ENCODE data around the gene NCKAP5. TPM values are rescaled to one million over a fixed set of nuclear protein-coding genes. Genes with fewer than 3 reads are reported as not detected.

NCKAP5 gene
- total and polyA plus RNA-seq, 2 of the 8 experiments (the other 6 are each of a cell fraction or from before 2014, with no cell fraction given), result 0.27 to 0.86 TPM

DNA sequence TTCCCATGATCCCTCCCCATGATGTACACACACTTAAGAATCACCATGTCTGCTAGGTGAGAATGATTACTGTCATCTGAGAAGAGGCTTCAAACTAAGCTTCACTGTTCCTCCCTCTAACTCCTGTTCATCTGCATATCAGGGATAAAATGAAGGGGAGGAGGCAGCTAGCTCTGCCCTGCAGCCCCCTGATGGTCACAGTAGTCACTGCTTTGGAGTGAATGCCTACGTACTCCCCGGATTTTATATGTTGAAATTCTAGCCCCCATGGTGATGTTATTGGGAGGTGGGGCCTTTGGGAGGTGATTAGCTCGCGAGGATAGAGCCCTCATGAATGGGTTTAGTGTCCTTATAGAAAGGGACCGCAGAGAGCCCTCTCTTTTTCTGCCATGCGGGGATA, 156.4 kb downstream of the NCKAP5 start:
- H2BK15ac ChIP-seq (ENCODE audit: low read length), result no peak overlapping the region
- H3K23ac ChIP-seq (ENCODE audit: insufficient read length), result no peak overlapping the region
- no peak overlapping the region for H3K4me3 ChIP-seq (ENCODE audit: extremely low read depth in 1 of 4, insufficient read depth in 2 of 4, low read depth in 3 of 4, low read length in 4 of 4)
- peak in 1 of 2 experiments; percentile 13 for DNase-seq (ENCODE audit: low read depth in 1 of 2, low spot score in 2 of 2)
- H2AK5ac ChIP-seq (ENCODE audit: low read depth, low read length), result no peak overlapping the region
- no peak overlapping the region for H3K4ac ChIP-seq (replicated peaks; ENCODE audit: insufficient read length, low read depth, low read length)
- no peak overlapping the region for H3K27ac ChIP-seq (ENCODE audit: low read depth, low read length)
- H3K79me1 ChIP-seq (ENCODE audit: low read depth, low read length), result no peaks in the 10 kb centered on the region
- H2BK12ac ChIP-seq (ENCODE audit: low read depth, low read length), result no peak overlapping the region
- no peak overlapping the region for H3K18ac ChIP-seq (ENCODE audit: extremely low read depth, low read length)
- H3K27me3 ChIP-seq (replicated peaks in 1 of 4; ENCODE audit: control insufficient read depth in 3 of 4, extremely low read depth in 1 of 4, insufficient read depth in 3 of 4, low read length in 3 of 4), result no peaks in the 10 kb centered on the region; a peak in 2 of 7 replicates
- no peak overlapping the region for H2BK5ac ChIP-seq (ENCODE audit: low read depth, low read length)
- no peak overlapping the region for H3K14ac ChIP-seq (ENCODE audit: insufficient read length)
- no peak overlapping the region for H4K8ac ChIP-seq (ENCODE audit: extremely low read depth, insufficient read depth, low read length)
- H3K9ac ChIP-seq (replicated peaks in 1 of 4; ENCODE audit: extremely low read depth in 1 of 4, low read depth in 3 of 4, low read length in 3 of 4), result no peak overlapping the region
- no peak overlapping the region for H3K4me2 ChIP-seq (ENCODE audit: insufficient read depth in 1 of 2, low read depth in 2 of 2, low read length in 2 of 2)
- H2AFZ ChIP-seq (ENCODE audit: low read length), result no peak overlapping the region
- no peak overlapping the region for H2BK20ac ChIP-seq (ENCODE audit: low read length)
- H3K36me3 ChIP-seq (ENCODE audit: control insufficient read depth in 2 of 4, insufficient read depth in 4 of 4, low read length in 3 of 4), result no peaks in the 10 kb centered on the region
- ChIA-PET POLR2A (ENCODE audit: partially characterized antibody) (interaction anchor here (1.3 kb wide), 1 partner anchor 34 kb away, joined by 3 read pairs; no protein-coding TSS in a partner anchor), CTCF (ENCODE audit: partially characterized antibody) (interaction anchor here (0.6 to 2.9 kb wide), 15 partner anchors 9 to 159 kb away, joined by 3 to 17 read pairs (median 4); no protein-coding TSS in a partner anchor)
- no peak overlapping the region for H2BK120ac ChIP-seq (replicated peaks; ENCODE audit: low read depth, low read length)
- H4K5ac ChIP-seq (ENCODE audit: insufficient read length, low read depth, low read length), result no peak overlapping the region
- FAIRE-seq, result peak; percentile 50
- H3K56ac ChIP-seq (replicated peaks; ENCODE audit: insufficient read length, low read depth, low read length), result no peak overlapping the region
- H3K9me3 ChIP-seq (ENCODE audit: insufficient read depth in 2 of 2, low read depth in 1 of 2, low read length in 1 of 2), result no peaks in the 10 kb centered on the region
- H3K23me2 ChIP-seq (ENCODE audit: low read depth, low read length), result no peaks in the 10 kb centered on the region
- H4K20me1 ChIP-seq (replicated peaks in 1 of 2; ENCODE audit: control insufficient read depth in 1 of 2, insufficient read depth in 2 of 2, low read length in 2 of 2), result no peaks in the 10 kb centered on the region
- H3K4me1 ChIP-seq (replicated peaks in 1 of 4; ENCODE audit: control insufficient read depth in 3 of 4, insufficient read depth in 4 of 4, low read length in 3 of 4), result no peaks in the 10 kb centered on the region; a peak in 1 of 7 replicates
- 53% methylated on average over 6 of the region's 6 CpGs; no CpG with 5 or more reads in 1 of the 2 experiments for WGBS, 2 experiments (ENCODE audit: extremely low coverage in 1 of 2, insufficient coverage in 1 of 2, insufficient read length in 1 of 2, insufficient replicate concordance in 2 of 2, low coverage in 1 of 2, low lambda C conversion rate in 2 of 2, missing lambda C conversion rate in 1 of 2)
- H4K91ac ChIP-seq (replicated peaks; ENCODE audit: insufficient read length, low read length), result no peak overlapping the region
- no peaks in the 10 kb centered on the region for H3K79me2 ChIP-seq (ENCODE audit: control insufficient read depth in 1 of 2, insufficient read depth in 2 of 2, low read length in 2 of 2)
- TF ChIP-seq JUN (IDR thresholded peaks at IDR 0.05; ENCODE audit: low read depth, low read length) (no peak), GTF2F1 (IDR thresholded peaks at IDR 0.05; ENCODE audit: borderline replicate concordance, low read depth, low read length) (no peak), RNF2 (IDR thresholded peaks at IDR 0.05; ENCODE audit: borderline replicate concordance, low read depth, low read length, missing control alignments, poor library complexity, severe bottlenecking) (no peak), SP1 (IDR thresholded peaks at IDR 0.05; ENCODE audit: low read depth, low read length) (no peak), CHD1 (IDR thresholded peaks at IDR 0.05; ENCODE audit: low read depth, low read length) (no peak), TCF12 (IDR thresholded peaks at IDR 0.05; ENCODE audit: low read depth, low read length) (no peak), RXRA (IDR thresholded peaks at IDR 0.05; ENCODE audit: insufficient read depth, low read depth, low read length) (no peak), SIX5 (IDR thresholded peaks at IDR 0.05; ENCODE audit: low read depth, low read length) (no peak), BRCA1 (IDR thresholded peaks at IDR 0.05; ENCODE audit: low read depth, low read length) (no peak), E2F6 (IDR thresholded peaks at IDR 0.05) (peak; percentile 86; the same call in 1 of the 2 replicates), MAFK (IDR thresholded peaks at IDR 0.05; ENCODE audit: low read depth, low read length) (no peak), SAP30 (IDR thresholded peaks at IDR 0.05; ENCODE audit: insufficient read depth, insufficient replicate concordance, low read length) (no peak), RAD21 (IDR thresholded peaks at IDR 0.05 in 1 of 2, conservative IDR thresholded peaks at IDR 0.05 in 1 of 2; ENCODE audit: low read depth in 2 of 2, low read length in 2 of 2) (peak; percentile 49 to 56; a peak in 3 of 4 replicates)
